ENCODE measurements around the gene DENND5B.

GRCh38 chr12:31393004-31393550 is 197.9 kb downstream of the DENND5B start:
- TF ChIP-seq EP300 (IDR thresholded peaks at IDR 0.05) (no peak), POLR2A (IDR thresholded peaks at IDR 0.05) (no peak)
- TF ChIP-seq, protein P1, sequence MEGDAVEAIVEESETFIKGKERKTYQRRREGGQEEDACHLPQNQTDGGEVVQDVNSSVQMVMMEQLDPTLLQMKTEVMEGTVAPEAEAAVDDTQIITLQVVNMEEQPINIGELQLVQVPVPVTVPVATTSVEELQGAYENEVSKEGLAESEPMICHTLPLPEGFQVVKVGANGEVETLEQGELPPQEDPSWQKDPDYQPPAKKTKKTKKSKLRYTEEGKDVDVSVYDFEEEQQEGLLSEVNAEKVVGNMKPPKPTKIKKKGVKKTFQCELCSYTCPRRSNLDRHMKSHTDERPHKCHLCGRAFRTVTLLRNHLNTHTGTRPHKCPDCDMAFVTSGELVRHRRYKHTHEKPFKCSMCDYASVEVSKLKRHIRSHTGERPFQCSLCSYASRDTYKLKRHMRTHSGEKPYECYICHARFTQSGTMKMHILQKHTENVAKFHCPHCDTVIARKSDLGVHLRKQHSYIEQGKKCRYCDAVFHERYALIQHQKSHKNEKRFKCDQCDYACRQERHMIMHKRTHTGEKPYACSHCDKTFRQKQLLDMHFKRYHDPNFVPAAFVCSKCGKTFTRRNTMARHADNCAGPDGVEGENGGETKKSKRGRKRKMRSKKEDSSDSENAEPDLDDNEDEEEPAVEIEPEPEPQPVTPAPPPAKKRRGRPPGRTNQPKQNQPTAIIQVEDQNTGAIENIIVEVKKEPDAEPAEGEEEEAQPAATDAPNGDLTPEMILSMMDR (IDR thresholded peaks at IDR 0.05): no peak

Data from stomach (tissue), 4 donors.